ENCODE data around the gene SPEF2. TPM values are rescaled to one million over a fixed set of nuclear protein-coding genes. Genes with fewer than 3 reads are reported as not detected.
A peak's percentile ranks its signal among the peaks of the same experiment; 100 is the strongest.

The SPEF2 gene
- total RNA-seq, 2 experiments from 2014 or later: 3.2 TPM

GRCh38 chr5:35677878-35678277 is 60.2 kb downstream of the SPEF2 start:
- ChIA-PET CTCF (interaction anchor here (1.1 kb wide), 1 partner anchor 12 kb away, joined by 3 read pairs; no protein-coding TSS in a partner anchor), POLR2A (interaction anchor here (2.3 kb wide), 1 partner anchor 181 kb away, joined by 6 read pairs; no protein-coding TSS in a partner anchor)
- Histone ChIP-seq H3K27me3 (ENCODE audit: control insufficient read depth in 1 of 2, insufficient read depth in 2 of 2, low read length in 2 of 2) (no peaks in the 10 kb centered on the region), H3K9me3 (ENCODE audit: control insufficient read depth in 1 of 2, insufficient read depth in 1 of 2, low read length in 2 of 2) (no peaks in the 10 kb centered on the region), H3K4me1 (ENCODE audit: insufficient read depth, low read length) (peaks cover 14% of the 10 kb centered on the region), H3K4me3 (ENCODE audit: low read length) (no peak overlapping the region), H3K36me3 (ENCODE audit: insufficient read depth, low read length) (no peaks in the 10 kb centered on the region), H3K27ac (ENCODE audit: low read depth in 1 of 2, low read length in 2 of 2) (no peak overlapping the region)
- DNase-seq (no peak), ATAC-seq (ENCODE audit: poor library complexity) (no peak)
- H3K9me3 Mint-ChIP-seq: no peaks in the 10 kb centered on the region
- H3K36me3 Mint-ChIP-seq (ENCODE audit: low read depth): no peaks in the 10 kb centered on the region
- H3K27me3 Mint-ChIP-seq: no peaks in the 10 kb centered on the region
- intact Hi-C loops (cut with DNase I, micrococcal nuclease): no loop called here
- no peak overlapping the region for H3K4me3 Mint-ChIP-seq
- TF ChIP-seq CTCF (IDR thresholded peaks at IDR 0.05): no peak
- H3K4me1 Mint-ChIP-seq (ENCODE audit: low read depth): peaks cover 48% of the 10 kb centered on the region
- peak overlapping the region; percentile 52 for H3K27ac Mint-ChIP-seq

- CTCF ChIA-PET: interaction anchor here (1.1 kb wide), 1 partner anchor 11 kb away, joined by 3 read pairs; no protein-coding TSS in a partner anchor
- Mint-ChIP-seq H3K4me3 (no peak overlapping the region), H3K27me3 (no peaks in the 10 kb centered on the region), H3K9me3 (no peaks in the 10 kb centered on the region), H3K27ac (peak overlapping the region; percentile 52), H3K36me3 (ENCODE audit: low read depth) (no peaks in the 10 kb centered on the region), H3K4me1 (ENCODE audit: low read depth) (peaks cover 40% of the 10 kb centered on the region)
- DNase-seq: no peak
- no peak for ATAC-seq (ENCODE audit: poor library complexity)
- H3K4me3 ChIP-seq (ENCODE audit: low read length): no peak overlapping the region
- H3K9me3 ChIP-seq (ENCODE audit: control insufficient read depth in 1 of 2, insufficient read depth in 1 of 2, low read length in 2 of 2): no peaks in the 10 kb centered on the region
- POLR2A ChIA-PET: interaction anchor here (2.3 kb wide), 1 partner anchor 181 kb away, joined by 6 read pairs; no protein-coding TSS in a partner anchor
- H3K27ac ChIP-seq (ENCODE audit: low read depth in 1 of 2, low read length in 2 of 2): no peak overlapping the region
- H3K27me3 ChIP-seq (ENCODE audit: control insufficient read depth in 1 of 2, insufficient read depth in 2 of 2, low read length in 2 of 2): no peaks in the 10 kb centered on the region
- no peaks in the 10 kb centered on the region for H3K36me3 ChIP-seq (ENCODE audit: insufficient read depth, low read length)
- no peak for TF ChIP-seq CTCF (IDR thresholded peaks at IDR 0.05)
- intact Hi-C loops (cut with DNase I, micrococcal nuclease): no loop called here
- peaks cover 8% of the 10 kb centered on the region for H3K4me1 ChIP-seq (ENCODE audit: insufficient read depth, low read length)
Measured at GRCh38 chr5:35678661-35679060, 61.0 kb downstream of the SPEF2 start.

GRCh38 chr5:35679357-35679756 is 61.7 kb downstream of the SPEF2 start:
- POLR2A ChIA-PET: interaction anchor here (0.8 to 2.3 kb wide), 2 partner anchors 11 to 180 kb away, joined by 3 to 6 read pairs; no protein-coding TSS in a partner anchor
- no peak for ATAC-seq (ENCODE audit: poor library complexity)
- no peaks in the 10 kb centered on the region for H3K27me3 Mint-ChIP-seq
- Histone ChIP-seq H3K36me3 (ENCODE audit: insufficient read depth, low read length) (no peaks in the 10 kb centered on the region), H3K27ac (ENCODE audit: low read depth in 1 of 2, low read length in 2 of 2) (no peak overlapping the region), H3K27me3 (ENCODE audit: control insufficient read depth in 1 of 2, insufficient read depth in 2 of 2, low read length in 2 of 2) (no peaks in the 10 kb centered on the region), H3K9me3 (ENCODE audit: control insufficient read depth in 1 of 2, insufficient read depth in 1 of 2, low read length in 2 of 2) (no peaks in the 10 kb centered on the region), H3K4me3 (ENCODE audit: low read length) (no peak overlapping the region), H3K4me1 (ENCODE audit: insufficient read depth, low read length) (peaks cover 6% of the 10 kb centered on the region)
- H3K4me1 Mint-ChIP-seq (ENCODE audit: low read depth): peaks cover 38% of the 10 kb centered on the region
- CTCF ChIA-PET: no interaction called here
- DNase-seq: no peak
- H3K4me3 Mint-ChIP-seq: no peak overlapping the region
- TF ChIP-seq CTCF (IDR thresholded peaks at IDR 0.05): no peak
- H3K27ac Mint-ChIP-seq: peak overlapping the region; percentile 52
- H3K9me3 Mint-ChIP-seq: no peaks in the 10 kb centered on the region
- H3K36me3 Mint-ChIP-seq (ENCODE audit: low read depth): no peaks in the 10 kb centered on the region
- intact Hi-C loops (cut with DNase I, micrococcal nuclease): no loop called here
